K562 (cell line): ENCODE measurements around the gene DNAH8. TPM values are rescaled to one million over a fixed set of nuclear protein-coding genes. Genes with fewer than 3 reads are reported as not detected.

ENCODE experiments used
- BCL6 ChIP-seq: fragments of 250-450 bp; sonication (Bioruptor Pico); IDR thresholded peaks from 2 replicates; pipeline ENCODE4 v1.4.0; 2020
- FOXK1 ChIP-seq: sonication (generic); formaldehyde crosslinking; IDR thresholded peaks from 2 replicates; pipeline ENCODE4 v1.8.0; 2022; ENCODE audit warnings: missing genetic modification reagents, mild to moderate bottlenecking, borderline replicate concordance
- LEF1 ChIP-seq: fragments of 450-650 bp; IDR thresholded peaks from 2 replicates; pipeline ENCODE4 v1.6.1; 2016; ENCODE audit warnings: mild to moderate bottlenecking
- MAFG ChIP-seq: fragments of 450-650 bp; conservative IDR thresholded peaks from 2 replicates; pipeline ENCODE4 v1.6.1; 2016; ENCODE audit warnings: missing genetic modification characterization, missing compliant biosample characterization
- NR2C2 ChIP-seq, 2 experiments: fragments of 200-800 bp in 1 of 2; sonication (Bioruptor generic) in 1 of 2; sonication (generic) in 1 of 2; formaldehyde crosslinking in 1 of 2; IDR thresholded peaks; 2 replicates each; pipeline versions ENCODE4 v1.6.1 to v1.8.0; 2016 to 2022; ENCODE audit warnings: mild to moderate bottlenecking in 1 of 2, missing compliant biosample characterization in 1 of 2, missing genetic modification characterization in 1 of 2, missing genetic modification reagents in 1 of 2
- POLR2AphosphoS5 ChIP-seq: IDR thresholded peaks from 2 replicates; pipeline ENCODE4 v1.6.1; 2011; ENCODE audit warnings: mild to moderate bottlenecking, low read depth, low read length, moderate library complexity; ENCODE audit not compliant: control insufficient read depth, insufficient read depth
- POLR2G ChIP-seq: fragments of 200-400 bp; formaldehyde crosslinking; IDR thresholded peaks from 2 replicates; pipeline ENCODE4 v1.6.1; 2017; ENCODE audit warnings: low read depth, mild to moderate bottlenecking, antibody characterized with exemption, low read length, moderate library complexity
- POU5F1 ChIP-seq: fragments of 150-350 bp; IDR thresholded peaks from 2 replicates; pipeline ENCODE4 v1.6.1; 2014; ENCODE audit warnings: borderline replicate concordance, low read length, low read depth, mild to moderate bottlenecking; ENCODE audit not compliant: partially characterized antibody
- SMAD4 ChIP-seq: fragments of 250-450 bp; sonication (Bioruptor Pico); conservative IDR thresholded peaks from 2 replicates; pipeline ENCODE4 v1.8.0; 2021; ENCODE audit warnings: inconsistent platforms, mild to moderate bottlenecking, moderate library complexity
- ZNF140 ChIP-seq: fragments of 250-450 bp; sonication (Bioruptor Pico); IDR thresholded peaks from 2 replicates; pipeline ENCODE4 v1.8.0; 2021; ENCODE audit warnings: moderate library complexity, mild to moderate bottlenecking, inconsistent platforms
- polyA plus RNA-seq, 8 experiments: library from polyadenylated mRNA; depleted of rRNA in 4 of 8; stranded (reverse) in 5 of 8; unstranded in 3 of 8; fragments of >200 nt; fragmentation: Nextera tagmentation in 2 of 8; fragmentation: Illumina TruSeq in 1 of 8; extraction: Ambion mirVana in 2 of 8; extraction: Trizol in 1 of 8; gene quantifications; 2 replicates each; pipeline versions ENCODE4 v1.2.1 to v1.2.3, GENCODE V29; 2011 to 2014; ENCODE audit warnings: inconsistent platforms in 1 of 8, missing spikeins in 1 of 8
- total RNA-seq, 7 experiments: library from RNA; depleted of rRNA in 6 of 7; stranded (reverse); fragments of >200 nt in 6 of 7; fragmentation: Illumina TruSeq in 2 of 7; extraction: Trizol in 2 of 7; gene quantifications; 2 replicates each; pipeline versions ENCODE4 v1.2.1 to v1.2.3, GENCODE V29; 2011 to 2021; ENCODE audit warnings: low replicate concordance in 1 of 7
- TF ChIP-seq, protein P1 (sequence below): fragments of 450-650 bp; IDR thresholded peaks from 2 replicates; pipeline ENCODE4 v1.6.1; 2016; ENCODE audit warnings: low read depth
- TF ChIP-seq, protein P2 (sequence below): IDR thresholded peaks from 2 replicates; pipeline ENCODE4 v1.6.1; 2016; ENCODE audit warnings: missing genetic modification characterization, missing compliant biosample characterization
- TF ChIP-seq, protein P3 (sequence below): fragments of 450-650 bp; IDR thresholded peaks from 2 replicates; pipeline ENCODE4 v1.6.1; 2017; ENCODE audit warnings: antibody characterized with exemption
- TF ChIP-seq, protein P4 (sequence below): fragments of 450-650 bp; formaldehyde crosslinking; IDR thresholded peaks from 2 replicates; pipeline ENCODE4 v1.4.0; 2020; ENCODE audit warnings: mild to moderate bottlenecking, mixed read lengths

DNAH8 gene
- total and polyA plus RNA-seq, 9 of the 15 experiments (the other 6 are each of a cell fraction or from before 2014, with no cell fraction given) = 1.2 to 4.2 (median 2.9) TPM

DNA sequence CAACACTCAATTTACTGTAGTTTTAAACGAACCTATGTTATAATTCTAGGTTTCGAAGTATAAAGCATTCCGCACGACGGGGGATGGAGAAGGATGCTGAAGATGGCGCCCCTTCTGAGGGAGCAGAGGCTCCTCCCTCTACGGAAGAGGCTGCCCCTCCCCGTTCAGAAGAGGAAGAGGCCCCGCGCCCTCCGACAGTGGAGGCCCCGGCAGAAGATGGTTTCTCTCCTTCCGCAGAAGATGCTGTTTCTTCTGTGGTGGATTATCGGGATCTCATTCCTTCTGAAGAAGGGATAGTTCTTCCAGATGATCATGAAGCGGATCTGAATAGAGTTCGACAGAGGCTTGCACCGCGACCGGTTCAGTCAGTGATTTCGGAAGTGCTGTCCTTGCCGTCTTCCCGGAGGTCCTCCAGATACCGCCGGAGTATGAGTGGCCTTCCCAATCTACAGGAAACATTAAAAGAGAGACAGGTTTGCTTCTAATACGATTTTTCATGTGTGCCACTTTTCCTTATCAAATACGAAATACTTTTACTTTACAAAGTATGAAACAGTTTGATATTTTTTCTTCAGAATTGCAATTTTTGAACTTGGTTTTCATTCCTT, 7.7 kb downstream of the DNAH8 start (continued):
- TF ChIP-seq, protein P1, sequence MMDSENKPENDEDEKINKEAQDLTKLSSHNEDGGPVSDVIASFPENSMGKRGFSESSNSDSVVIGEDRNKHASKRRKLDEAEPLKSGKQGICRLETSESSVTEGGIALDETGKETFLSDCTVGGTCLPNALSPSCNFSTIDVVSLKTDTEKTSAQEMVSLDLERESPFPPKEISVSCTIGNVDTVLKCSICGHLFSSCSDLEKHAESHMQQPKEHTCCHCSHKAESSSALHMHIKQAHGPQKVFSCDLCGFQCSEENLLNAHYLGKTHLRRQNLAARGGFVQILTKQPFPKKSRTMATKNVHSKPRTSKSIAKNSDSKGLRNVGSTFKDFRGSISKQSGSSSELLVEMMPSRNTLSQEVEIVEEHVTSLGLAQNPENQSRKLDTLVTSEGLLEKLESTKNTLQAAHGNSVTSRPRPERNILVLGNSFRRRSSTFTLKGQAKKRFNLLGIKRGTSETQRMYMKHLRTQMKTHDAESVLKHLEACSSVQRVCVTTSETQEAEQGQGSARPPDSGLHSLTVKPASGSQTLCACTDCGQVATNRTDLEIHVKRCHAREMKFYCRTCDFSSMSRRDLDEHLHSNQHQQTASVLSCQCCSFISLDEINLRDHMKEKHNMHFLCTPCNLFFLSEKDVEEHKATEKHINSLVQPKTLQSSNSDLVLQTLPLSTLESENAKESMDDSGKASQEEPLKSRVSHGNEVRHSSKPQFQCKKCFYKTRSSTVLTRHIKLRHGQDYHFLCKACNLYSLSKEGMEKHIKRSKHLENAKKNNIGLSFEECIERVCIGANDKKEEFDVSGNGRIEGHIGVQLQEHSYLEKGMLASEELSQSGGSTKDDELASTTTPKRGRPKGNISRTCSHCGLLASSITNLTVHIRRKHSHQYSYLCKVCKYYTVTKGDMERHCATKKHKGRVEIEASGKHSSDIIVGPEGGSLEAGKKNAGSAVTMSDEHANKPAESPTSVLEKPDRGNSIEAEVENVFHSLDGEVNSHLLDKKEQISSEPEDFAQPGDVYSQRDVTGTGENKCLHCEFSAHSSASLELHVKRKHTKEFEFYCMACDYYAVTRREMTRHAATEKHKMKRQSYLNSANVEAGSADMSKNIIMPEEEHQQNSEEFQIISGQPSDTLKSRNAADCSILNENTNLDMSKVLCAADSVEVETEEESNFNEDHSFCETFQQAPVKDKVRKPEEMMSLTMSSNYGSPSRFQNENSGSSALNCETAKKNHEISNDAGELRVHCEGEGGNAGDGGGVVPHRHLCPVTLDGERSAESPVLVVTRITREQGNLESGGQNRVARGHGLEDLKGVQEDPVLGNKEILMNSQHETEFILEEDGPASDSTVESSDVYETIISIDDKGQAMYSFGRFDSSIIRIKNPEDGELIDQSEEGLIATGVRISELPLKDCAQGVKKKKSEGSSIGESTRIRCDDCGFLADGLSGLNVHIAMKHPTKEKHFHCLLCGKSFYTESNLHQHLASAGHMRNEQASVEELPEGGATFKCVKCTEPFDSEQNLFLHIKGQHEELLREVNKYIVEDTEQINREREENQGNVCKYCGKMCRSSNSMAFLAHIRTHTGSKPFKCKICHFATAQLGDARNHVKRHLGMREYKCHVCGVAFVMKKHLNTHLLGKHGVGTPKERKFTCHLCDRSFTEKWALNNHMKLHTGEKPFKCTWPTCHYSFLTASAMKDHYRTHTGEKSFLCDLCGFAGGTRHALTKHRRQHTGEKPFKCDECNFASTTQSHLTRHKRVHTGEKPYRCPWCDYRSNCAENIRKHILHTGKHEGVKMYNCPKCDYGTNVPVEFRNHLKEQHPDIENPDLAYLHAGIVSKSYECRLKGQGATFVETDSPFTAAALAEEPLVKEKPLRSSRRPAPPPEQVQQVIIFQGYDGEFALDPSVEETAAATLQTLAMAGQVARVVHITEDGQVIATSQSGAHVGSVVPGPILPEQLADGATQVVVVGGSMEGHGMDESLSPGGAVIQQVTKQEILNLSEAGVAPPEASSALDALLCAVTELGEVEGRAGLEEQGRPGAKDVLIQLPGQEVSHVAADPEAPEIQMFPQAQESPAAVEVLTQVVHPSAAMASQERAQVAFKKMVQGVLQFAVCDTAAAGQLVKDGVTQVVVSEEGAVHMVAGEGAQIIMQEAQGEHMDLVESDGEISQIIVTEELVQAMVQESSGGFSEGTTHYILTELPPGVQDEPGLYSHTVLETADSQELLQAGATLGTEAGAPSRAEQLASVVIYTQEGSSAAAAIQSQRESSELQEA = no peak
- no peak for TF ChIP-seq MAFG (tag)
- TF ChIP-seq, protein P2, sequence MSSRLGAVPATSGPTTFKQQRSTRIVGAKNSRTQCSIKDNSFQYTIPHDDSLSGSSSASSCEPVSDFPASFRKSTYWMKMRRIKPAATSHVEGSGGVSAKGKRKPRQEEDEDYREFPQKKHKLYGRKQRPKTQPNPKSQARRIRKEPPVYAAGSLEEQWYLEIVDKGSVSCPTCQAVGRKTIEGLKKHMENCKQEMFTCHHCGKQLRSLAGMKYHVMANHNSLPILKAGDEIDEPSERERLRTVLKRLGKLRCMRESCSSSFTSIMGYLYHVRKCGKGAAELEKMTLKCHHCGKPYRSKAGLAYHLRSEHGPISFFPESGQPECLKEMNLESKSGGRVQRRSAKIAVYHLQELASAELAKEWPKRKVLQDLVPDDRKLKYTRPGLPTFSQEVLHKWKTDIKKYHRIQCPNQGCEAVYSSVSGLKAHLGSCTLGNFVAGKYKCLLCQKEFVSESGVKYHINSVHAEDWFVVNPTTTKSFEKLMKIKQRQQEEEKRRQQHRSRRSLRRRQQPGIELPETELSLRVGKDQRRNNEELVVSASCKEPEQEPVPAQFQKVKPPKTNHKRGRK (tag) = no peak
- no peak for TF ChIP-seq NR2C2 (CRISPR knock-in tag; IDR thresholded peaks at IDR 0.05)
- TF ChIP-seq NR2C2 (tag; IDR thresholded peaks at IDR 0.05) = no peak
- no peak for TF ChIP-seq BCL6
- no peak for TF ChIP-seq LEF1
- peak; percentile 76 for TF ChIP-seq POLR2G
- TF ChIP-seq FOXK1 (CRISPR knock-in tag) = 0 out of 2 replicates have a peak, but pooled peaks have one; percentile 15
- TF ChIP-seq, protein P3, sequence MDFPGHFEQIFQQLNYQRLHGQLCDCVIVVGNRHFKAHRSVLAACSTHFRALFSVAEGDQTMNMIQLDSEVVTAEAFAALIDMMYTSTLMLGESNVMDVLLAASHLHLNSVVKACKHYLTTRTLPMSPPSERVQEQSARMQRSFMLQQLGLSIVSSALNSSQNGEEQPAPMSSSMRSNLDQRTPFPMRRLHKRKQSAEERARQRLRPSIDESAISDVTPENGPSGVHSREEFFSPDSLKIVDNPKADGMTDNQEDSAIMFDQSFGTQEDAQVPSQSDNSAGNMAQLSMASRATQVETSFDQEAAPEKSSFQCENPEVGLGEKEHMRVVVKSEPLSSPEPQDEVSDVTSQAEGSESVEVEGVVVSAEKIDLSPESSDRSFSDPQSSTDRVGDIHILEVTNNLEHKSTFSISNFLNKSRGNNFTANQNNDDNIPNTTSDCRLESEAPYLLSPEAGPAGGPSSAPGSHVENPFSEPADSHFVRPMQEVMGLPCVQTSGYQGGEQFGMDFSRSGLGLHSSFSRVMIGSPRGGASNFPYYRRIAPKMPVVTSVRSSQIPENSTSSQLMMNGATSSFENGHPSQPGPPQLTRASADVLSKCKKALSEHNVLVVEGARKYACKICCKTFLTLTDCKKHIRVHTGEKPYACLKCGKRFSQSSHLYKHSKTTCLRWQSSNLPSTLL = no peak
- TF ChIP-seq, protein P4, sequence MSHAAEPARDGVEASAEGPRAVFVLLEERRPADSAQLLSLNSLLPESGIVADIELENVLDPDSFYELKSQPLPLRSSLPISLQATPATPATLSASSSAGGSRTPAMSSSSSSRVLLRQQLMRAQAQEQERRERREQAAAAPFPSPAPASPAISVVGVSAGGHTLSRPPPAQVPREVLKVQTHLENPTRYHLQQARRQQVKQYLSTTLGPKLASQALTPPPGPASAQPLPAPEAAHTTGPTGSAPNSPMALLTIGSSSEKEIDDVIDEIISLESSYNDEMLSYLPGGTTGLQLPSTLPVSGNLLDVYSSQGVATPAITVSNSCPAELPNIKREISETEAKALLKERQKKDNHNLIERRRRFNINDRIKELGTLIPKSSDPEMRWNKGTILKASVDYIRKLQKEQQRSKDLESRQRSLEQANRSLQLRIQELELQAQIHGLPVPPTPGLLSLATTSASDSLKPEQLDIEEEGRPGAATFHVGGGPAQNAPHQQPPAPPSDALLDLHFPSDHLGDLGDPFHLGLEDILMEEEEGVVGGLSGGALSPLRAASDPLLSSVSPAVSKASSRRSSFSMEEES (CRISPR knock-in tag) = no peak
- no peak for TF ChIP-seq ZNF140
- no peak for TF ChIP-seq SMAD4
- TF ChIP-seq POU5F1 = no peak
- peak; percentile 56; the same call in 1 of the 2 replicates for TF ChIP-seq POLR2AphosphoS5
